NCI-H128 (cell line): ENCODE measurements around the gene NET1.

Experiments used
- DNase-seq: peaks from one replicate; lab custom pipeline; 2025; ENCODE audit not compliant: unreplicated experiment; lab: John Stamatoyannopoulos, UW

Gene NET1

DNA sequence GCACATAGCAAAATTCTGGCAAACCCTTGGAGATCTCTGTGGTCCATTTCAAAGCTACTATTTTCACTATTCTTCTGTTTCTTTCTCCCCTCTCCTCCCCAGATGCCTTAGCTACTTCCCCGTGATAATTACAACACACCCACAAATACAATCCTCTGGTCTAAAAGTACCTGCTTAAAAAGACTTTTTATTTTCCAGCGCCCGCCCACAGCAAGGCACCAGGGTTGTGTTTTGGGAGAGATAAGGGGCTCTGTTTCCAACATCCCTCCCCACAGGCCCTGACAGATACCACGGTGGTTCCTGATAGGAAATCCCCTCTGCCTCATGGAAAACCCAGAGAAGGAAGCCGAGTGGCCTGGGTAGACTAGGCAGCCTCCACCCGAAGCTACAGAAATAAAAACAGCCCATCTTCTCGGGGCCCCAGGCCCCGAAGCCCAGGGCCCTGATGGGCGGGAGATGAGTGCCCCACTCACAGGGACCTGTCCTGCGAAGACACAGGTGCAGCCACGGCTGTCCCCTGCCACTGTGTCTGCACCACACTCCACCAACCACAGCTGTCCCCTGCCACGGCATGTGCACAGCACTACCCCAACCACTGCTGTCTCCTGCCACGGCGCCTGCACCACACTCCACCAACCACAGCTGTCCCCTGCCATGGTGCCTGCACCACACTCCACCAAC, 67.3 kb downstream of the NET1 start:
- DNase-seq: no peak

DNA sequence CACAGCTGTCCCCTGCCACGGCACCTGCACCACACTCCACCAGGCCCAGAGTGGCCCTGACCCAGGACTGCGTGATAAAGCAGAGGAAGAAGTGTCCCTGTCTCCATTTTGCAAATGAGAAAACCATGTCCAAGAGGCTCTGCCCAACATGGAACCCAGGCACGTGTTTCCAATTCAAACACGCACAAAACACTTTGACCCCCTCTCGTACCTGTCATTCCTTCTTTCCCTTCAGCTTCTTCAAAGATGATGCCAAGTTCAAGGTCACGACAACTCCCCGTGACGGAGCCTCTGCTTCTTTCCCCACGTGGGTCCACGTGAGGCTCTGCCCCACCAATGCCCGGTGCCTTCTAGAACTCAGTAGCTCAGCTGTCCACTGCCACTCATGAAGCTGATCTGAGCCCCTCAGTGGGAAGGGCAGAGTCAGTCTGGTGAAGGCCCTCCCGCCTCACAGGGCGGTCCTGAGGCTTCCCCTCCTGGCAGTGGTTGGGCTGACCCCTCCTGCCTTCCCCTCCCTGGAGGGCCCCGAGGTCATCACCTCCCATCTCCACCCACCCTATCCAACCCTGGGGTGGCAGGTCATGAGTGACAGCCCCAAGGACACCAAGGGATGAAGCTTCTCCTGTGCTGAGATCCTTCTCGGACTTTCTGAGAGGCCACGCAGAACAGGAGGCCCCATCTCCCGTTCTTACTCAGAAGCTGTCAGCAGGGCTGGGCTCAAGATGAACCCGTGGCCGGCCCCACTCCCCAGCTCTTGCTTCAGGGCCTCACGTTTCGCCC, 68.0 kb downstream of the NET1 start:
- DNase-seq: no peak

DNA sequence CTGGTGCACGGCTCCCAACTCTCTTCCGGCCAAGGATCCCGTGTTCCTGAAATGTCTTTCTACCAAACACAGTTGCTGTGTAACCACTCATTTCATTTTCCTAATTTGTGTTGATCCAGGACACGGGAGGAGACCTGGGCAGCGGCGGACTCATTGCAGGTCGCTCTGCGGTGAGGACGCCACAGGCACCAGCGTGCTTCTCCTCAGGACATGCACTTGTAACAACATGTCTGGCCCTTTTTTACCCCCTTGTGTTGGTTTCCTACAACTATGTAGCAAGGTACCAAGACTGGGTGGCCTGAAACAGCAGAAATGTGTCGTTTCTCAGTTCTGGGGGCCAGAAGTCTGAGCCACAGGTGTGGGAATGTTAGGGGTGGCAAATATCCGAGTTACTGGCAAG, 68.8 kb downstream of the NET1 start:
- DNase-seq: no peak

DNA sequence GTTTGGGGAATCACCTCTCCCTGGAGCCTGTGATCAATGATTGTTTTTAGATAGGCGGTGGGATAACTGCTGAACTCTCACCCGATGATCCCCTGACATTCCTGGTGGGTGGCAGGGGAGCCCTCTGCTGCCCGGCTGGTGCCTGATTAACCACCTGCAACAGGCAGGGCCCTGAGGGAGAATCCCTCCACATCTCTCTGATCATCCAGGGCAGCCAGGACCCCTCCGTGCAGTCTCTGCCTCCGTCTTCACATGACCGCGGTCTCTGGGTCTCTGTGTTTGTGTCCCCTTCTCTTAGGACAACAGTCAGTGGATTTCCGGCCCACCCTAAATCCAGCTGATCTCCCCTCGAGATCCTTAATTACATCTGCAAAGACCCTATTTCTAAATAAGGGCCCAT, 69.7 kb downstream of the NET1 start:
- DNase-seq: no peak

DNA sequence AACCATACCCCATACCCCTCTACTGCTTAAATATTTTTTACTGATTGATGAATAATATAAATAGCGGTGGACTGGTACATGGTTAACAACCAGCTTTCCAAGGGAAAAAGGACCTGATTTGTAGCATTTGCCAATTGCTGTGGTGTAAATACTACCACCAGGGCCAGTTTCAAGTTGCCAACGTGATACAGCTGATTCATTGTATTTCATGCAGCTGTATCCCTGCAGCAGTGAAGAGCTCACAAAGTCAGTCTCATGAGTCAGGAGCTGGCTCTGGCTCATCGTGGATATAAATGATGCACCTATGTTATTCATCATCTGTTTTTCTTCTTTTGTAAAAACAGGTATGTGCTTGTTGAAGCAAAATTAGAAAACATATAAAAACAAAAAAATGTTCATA, 71.8 kb downstream of the NET1 start:
- DNase-seq: no peak

DNA sequence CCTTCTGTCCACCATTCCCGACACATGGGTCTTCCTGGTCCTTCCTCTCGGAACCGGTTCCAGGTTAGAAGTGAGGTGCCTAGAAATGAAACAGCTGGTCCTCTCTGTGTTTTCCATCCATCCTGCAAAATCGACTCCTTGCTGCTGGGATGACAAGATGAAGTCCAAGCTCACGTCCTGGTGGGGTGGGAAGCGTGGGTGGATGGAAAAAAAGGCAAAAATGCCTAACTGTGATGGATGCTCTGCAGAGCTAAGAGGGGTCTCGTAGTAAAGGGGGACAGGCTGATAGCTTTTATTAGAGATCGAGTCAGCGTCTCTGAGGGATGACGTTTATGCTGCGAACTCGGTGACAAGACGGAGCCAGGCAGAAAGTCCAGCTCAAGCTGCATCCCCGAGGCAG, 72.9 kb downstream of the NET1 start:
- DNase-seq: no peak

DNA sequence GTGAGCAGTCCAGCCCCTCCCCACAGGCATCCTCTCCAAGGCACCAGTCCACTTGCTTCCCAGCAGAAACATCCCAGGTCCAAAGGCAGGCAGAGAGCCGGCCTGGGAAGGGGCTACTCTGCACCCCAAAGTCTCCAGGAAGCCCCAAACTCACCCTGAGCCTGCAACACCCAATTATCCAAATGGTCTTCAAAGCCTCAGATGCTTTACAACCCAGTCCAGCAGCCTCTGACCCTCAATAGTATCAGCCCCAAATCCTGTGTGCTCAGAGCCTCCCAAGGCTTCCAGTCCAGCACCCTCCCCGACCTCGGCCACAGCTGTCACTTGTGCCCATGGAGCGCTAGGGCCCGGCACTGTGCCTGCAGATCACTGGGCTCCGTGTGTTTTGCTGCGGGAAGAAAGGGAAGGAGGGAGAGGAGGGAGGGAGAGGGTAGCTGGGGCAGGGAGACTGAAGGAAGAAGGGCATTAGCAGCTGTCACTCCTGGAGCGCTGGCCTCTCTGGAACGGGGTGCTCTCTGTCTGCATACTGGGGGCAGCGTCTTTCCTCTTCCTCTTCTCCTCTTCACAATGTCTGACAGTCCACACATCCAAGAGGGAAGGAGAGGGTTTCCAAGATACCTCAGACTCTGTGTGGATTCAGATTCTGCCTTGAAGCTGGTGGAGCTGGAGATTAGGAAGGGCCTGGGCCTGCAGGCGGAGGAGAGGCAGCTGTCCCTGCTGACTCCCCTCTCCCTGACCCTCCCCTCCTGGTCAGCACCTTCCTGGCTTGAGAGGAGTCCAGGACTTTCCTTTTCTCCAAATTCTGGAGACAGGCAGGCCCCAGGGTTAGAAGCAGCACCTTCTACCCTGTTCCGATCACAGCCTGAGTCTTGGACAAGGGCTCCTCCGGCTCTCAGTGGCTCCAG, 73.8 kb downstream of the NET1 start:
- no peak for DNase-seq

DNA sequence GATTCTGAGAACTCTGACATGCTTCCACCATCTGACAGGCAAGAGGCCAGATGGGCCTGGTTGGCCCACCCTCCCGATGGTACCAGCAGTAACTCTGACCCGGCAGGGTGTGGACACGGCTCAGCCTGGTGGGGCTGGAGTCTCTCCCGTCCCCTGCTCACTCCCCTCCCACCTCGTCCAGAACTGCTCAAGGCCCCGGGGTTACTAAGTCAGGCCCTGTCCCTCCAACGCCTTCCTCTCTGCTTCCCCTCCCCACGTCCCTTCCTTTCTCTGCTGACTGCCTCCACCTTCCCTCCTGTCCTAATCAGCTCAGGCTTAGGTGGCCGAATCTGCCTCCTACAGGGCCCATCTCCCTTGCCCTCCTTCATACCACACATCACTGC, 74.5 kb downstream of the NET1 start:
- DNase-seq: no peak

DNA sequence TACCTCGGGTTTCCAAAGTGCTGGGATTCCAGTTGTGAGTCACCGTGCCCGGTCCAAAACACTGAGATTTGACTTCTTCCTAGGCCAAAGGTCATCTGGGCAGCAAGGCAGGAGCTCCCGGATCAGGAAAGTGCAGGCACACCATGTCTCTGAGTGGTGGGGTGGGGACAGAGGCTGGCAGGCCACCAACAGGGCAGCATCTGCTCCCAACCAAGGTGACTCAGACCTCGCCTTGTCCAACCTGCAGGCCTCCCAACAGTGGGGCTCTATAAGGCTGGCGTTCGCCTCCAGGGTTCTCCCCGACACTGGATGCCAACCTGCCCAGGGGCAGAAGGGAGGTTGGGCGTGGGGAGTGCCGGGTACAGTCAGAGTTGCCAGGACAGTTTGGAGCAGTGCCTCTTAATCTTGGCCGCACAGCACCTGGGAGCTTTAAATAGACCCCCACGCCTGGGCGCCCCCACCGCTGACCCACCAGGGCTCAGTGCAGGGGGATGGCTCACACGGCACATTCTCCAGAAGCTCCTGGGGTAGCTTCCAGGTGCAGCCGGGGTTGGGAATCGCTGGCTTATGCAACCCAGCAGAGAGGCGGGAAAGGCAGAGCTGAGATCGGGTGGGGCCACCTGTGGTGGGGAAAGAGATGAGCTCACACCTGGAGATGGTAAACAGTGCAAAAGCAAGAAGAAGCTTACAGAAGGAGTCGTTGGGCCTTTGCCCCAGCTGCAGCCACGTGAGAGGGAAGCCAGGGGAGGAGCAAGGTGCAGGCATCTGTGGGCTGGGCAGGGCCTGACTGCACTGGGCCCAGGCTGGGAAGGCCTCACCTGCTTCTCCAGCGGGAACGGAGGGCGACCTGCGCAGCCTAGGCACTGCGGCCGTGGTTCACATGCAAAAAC, 76.2 kb downstream of the NET1 start:
- no peak for DNase-seq

DNA sequence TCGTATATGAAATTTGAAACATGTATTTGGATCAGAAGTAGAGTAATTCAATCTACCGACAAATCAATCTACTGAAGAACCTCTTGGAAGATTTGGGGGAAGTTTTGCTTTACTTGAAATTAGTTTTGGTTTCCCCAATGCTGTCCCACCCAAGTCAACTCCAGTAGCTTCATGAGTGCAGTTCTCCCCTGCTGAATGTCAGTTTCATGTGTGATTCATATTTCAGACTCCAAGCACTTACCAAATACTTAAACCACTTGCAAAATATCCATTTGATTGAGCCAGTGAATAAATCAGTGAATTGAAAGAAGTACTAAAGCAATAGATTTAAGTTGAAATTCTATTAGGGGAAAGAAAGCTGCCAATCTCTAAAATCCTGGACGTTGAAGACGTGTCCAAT, 77.7 kb downstream of the NET1 start:
- DNase-seq: no peak

DNA sequence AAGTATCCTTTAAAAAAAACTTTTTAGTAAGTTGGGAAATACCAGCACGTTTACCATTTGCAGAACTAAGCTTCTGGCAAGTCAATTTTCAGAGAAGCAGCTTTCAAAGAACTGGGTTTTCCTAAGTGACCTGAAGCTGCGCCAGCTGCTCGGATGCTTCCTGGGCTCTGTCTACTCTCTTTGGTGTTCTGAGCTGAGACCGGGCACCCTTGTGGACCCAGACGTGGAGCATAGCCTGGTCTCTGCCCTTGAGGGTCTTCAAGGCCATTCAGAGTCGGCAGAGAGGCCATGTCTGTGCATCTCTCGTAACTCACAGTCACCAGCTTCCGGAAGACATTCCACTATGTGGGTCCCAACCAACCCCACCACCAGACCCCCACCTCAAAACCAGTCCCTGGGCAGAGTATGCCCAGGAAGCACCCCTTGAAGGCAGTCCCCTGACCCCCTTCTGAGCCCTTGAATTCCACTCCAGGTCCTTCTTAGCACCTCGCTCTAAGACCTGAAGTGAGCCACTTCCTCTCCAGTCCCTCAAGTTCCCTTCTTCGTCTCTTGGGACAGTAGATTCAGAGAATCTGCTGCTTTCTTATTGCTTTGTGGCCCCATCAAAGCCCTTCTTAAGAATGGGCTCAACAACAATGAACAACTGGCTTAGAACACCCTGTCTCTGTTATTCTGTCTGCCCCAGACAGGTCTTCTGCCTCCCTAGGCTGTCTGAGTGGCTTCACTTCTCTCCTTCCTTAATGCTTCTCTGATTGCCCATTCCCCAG, 78.5 kb downstream of the NET1 start:
- no peak for DNase-seq

DNA sequence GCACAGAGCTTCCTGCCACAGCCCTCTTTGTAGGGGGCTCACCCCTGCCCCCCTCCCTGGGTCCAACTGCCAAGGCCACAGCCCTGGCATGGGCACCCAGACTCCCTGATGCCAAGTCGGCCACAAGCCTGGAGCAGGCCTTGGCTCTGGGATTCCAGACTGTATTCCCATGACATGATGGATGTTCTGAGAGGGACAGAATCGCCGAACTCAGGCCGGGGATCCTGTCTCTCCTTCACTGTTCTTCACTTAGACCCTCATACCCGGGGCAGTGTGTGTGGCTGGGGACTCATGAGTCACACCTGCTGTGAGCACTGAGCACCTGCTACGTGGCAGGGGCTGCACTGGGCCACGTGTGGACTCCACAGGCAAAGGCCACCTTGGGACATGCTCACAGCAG, 79.1 kb downstream of the NET1 start:
- DNase-seq: no peak

DNA sequence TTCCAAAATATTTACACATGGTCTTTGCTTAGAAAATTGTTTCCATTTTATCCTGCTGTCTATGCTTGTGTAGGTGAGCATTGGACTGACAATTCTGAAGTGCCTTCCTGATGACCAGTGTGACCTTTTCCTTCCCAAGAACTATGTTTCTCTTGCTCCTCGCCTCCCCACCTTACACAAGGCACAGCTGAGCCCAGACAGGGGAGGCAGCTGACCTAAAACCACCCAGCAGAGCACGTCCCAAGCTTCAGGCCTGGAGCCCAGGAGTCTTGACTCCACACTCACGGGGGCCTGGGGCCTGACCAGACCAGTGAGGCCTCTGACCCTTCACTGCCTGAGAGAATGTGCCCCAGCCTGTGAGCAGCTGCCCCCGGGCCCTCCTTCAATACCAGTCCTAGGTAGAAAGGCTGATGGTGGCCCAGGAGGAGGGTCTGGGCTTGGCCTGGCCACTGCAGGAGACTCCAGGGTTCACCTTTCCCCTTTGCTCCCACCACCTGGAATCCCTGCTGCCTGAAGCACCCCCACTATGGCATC, 80.0 kb downstream of the NET1 start:
- no peak for DNase-seq

DNA sequence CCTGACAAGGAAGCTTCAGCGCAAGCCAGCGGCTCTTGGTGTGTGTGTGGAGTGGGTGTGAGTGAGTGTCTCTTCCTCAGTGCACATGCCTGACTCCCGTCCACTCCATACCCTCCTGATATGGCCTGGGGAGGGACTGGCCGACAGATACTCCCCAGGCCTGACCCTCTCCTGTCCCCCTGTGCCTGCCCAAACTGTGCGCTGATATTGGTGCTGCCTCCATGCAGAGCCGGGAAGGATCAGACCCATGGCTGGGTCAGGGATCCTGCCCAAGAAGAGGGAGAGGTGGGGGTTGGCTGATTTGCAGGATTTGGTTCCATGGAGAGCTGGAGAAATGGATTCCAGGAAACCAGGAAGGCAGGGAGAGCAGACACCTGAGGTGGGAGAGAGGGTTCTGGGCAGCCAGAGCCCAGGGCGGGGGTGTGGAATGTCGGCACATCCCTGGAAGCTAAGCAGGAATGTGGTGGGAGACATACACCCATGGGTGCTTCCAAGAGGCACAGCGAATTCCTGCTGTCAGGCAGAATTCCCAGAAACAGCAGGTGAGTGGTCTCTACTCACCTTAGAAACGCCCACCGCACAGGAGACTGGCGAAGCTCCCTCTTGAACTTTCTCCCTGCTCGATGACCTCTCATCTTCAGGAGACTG, 80.7 kb downstream of the NET1 start:
- no peak for DNase-seq

DNA sequence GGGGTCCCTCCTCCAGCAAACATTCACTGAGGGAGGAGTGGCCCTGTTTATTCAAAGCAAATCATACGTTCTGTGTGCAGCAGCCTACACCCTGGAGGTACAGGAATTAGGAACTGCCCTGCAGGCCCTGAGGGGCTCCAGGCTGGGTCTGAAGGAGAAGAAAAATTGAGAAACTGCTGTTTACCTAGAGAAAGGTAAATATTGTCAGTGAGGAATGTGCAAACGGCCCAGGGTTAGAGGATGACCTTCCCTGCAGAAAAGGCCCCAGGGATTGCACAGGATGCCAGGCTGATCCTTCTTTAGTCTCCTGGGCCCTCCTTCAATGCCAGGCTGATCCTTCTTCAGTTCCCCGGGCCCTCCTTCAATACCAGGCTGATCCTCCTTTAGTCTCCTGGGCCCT, 81.3 kb downstream of the NET1 start:
- no peak for DNase-seq

DNA sequence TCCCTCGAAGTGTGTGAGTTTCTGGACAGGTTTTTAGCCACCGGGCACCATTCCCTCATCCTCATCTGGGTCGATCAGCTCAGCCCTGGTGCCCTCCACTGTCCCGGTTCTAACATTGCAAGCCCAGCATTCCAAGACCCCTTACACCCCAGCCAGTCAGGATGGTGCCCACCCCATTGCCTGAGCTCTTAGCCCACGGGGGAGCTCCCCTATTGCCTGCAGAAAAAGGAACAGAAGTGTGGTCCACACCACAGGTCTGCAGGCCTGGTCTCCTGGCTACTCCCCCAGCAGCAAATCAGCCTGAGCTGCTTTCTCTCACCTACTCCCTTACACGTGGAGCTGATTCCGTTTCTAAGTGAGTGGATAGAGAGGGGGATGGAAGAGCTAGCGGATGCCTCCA, 82.3 kb downstream of the NET1 start:
- DNase-seq: no peak

DNA sequence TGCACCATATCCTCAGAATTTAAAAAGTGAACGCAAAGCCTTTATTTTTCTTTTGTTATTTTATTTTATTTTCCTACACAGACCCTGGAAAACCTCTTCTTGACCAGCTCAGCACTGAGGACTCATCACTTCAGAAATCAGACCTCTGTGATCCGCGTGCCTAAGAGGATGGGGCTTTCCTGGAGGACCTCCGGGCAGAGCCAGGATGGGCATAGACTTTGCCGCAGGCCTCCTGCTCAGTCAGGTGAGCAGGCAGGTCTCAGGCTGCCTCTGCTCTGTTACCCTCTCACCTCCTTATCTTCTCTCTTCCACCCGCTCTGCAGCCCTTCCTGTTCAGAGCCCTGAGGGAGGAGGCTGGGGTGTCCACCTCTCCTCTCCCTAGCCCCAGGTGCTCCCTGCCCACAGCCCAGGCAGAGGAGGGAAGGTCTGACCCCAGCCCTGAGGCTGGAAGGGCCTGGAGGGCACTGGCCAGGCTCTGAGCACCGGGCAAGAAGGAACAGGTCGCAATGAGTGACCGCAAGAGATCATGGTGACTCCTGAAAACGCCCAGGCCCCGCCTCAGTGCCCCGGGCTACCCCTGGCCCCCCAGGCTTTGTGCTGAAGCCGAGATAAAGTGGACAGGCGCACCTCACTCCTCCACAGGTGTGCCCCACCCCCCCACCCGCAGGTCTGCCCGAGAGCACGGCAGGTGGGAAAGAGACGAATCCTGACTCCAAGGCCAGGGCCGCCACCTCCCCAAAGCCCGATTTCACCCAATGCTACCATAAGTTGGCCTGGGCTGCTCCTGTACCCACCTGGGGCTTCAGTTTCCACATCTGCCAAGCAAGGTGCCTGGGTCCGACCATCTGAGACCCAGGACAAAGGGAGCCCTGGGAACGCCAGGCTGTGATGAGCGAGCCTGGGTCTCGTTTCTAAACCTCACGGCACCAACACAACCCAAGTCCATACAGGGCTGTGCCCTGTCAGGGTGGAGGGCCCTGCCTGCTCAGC, 84.2 kb downstream of the NET1 start:
- no peak for DNase-seq

DNA sequence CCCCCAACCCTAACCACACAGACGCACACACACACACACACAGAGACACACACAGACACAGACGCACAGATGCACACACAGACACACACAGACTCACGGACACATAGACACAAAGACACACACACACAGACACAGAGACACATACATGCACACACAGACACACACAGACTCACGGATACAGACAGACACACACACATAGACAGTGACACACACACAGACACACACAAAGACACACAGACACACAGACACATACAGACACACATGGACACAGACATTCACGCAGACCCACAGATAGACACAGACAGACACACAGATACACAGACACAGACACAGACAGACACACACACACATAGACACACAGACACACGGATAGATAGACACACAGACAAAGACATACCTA, 84.9 kb downstream of the NET1 start:
- no peak for DNase-seq
